Brain pericyte (primary cell): ENCODE data around the gene SYT5.

Experiments
- DNase-seq: peaks from one replicate; pipeline ENCODE4 v3.0.0-alpha.2; 2012; ENCODE audit warnings: low read depth, low spot score

Gene SYT5

GRCh38 chr19:55147545-55148251, 32.4 kb downstream of the SYT5 start:
- no peak for DNase-seq

- no peak for DNase-seq
Observed at GRCh38 chr19:55146705-55147273, 33.3 kb downstream of the SYT5 start.

GRCh38 chr19:55146078-55146704, 33.9 kb downstream of the SYT5 start:
- no peak for DNase-seq

DNA sequence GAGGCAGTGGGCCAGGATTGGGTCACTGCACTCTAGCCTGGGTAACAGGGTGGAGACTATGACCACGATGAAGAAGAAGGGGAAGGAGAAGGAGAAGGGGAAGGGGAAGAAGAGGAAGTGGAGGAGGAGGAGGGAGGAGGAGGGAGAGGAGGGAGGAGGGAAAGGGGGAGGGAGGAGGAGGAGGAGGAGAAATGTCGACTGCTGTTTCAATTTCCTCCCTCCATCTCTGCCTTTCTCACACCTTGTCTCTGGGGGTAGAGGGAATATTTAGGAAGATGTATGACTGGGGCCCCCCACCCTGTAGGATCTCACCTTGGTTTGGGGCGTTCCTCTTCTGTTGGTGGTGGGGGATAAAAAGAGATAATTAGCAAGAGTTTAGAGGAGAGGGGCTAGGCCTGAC, 34.9 kb downstream of the SYT5 start:
- no peak for DNase-seq

- DNase-seq = no peak
Observed at GRCh38 chr19:55141696-55142095, 38.4 kb downstream of the SYT5 start.

- no peak for DNase-seq
Observed at GRCh38 chr19:55137915-55138314, 42.2 kb downstream of the SYT5 start.

DNA sequence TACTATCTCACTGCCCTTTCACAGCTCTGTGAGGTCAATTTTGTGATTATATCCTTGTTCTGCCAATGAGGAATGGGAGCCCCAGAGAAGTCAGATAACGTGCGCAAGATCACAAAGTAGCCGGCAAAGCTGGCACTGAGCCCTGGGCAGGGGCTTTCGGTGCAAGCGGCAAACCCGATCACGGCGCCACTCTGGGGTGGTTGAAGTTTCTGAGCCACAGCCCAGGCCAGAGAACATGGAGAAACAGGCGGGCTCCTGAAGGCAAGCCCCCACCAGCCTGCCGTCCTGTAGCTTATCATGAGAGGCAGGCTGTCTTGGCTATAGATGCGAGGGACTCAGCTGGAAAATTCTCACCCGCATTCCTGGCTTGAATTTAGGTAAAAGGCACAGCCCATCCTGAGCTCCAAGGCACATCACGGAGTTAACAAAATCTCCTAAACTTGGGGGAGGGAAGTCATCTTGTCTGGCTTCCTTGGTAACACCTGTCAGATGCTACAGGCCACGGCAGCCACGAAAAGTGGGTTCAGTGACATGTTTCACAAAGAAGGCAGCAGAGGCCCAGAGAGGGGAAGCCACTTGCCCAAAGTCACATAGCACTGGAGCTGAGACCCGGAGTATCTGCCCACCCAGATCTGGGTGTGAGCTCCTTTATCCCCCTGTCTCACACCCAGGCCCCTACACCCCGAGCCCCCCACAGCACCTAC, 43.5 kb downstream of the SYT5 start:
- no peak for DNase-seq

DNA sequence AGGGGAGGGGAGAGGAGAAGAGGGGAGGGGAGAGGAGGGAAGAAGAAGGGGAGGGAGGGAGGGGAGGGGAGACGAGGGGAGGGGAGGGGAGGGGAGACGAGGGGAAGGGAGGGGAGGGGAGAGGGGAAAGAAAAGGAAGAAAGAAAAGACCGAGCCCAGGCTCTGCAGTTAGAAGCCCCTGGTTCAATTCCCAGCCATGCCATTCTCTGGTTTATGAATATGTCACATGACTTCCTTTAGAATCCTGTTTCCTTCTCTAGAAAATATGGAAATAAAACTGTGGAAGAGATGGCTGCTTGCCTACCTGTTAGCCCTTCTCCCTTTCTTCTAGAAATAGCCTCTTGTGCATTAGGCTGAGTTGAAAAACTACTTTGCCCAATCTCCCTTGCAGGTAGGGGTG, 45.4 kb downstream of the SYT5 start:
- DNase-seq = no peak

DNA sequence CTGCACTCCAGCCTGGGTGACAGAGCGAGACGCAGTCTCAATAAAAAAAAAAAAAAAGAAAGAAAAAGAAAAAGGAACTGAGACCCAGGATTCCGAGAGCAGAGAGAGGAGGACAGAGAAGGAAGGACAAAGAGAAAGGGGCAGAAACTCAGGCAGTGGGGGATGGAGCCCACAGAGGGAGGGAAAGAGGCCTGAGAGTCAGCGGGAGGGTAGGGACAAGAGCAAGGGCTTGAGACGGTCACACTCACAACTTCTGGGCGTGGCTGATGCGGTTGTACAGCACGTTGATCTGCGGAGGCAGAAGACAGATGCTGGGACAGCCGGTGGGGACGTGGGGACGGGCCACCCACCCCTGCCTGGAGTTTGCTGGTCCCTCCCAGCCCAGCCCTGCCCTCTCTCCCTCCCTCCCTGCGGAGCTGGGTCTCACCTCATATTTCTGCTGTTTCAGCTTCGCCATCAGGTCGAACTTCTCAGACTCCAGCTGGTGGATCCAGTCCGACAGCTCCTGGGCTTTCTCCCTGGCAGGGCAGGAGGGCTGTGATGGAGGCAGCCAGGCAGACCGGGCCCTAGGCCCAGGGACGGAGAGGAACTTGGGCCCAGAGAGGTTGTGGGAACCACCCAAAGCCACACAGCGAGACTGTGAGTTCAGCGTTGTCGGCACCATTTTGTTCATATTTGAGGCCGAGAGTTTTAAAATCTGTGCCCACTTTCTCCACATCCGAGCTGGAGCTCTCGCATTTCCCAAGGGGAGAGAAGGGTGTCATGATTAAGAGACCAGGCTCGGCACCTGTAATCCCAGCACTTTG, 46.2 kb downstream of the SYT5 start:
- DNase-seq = no peak

DNA sequence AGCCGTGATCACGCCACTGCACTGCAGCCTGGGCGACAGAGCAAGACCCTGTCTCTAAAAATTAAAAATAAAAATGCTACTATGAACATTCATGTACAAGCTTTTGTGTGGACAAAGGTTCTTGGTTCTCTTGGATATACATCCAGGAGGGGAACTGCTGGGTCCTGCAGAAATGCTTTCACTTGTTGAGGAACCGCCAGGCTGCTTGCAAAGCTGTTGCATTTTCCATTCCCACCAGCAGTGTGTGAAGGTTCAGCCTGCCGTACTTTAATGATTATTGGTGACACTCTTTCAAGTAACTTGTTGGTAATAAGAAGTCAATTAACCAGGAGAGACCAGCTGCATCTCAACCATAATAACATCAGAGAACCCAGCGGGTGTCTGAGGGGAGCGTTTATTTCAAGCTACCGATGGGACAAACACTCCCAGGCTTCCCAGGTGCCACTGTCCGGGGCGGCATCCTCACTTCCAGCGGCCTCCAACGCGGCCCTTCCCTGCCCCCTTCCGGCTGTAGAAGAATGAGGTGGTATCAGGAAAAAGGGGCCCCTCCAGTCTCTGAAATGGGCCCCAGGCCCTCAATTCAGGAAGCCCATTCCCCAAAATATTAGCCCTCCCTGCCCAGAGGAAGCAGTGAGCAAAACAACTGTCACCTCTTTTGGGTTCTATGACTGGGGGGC, 47.5 kb downstream of the SYT5 start:
- no peak for DNase-seq

DNA sequence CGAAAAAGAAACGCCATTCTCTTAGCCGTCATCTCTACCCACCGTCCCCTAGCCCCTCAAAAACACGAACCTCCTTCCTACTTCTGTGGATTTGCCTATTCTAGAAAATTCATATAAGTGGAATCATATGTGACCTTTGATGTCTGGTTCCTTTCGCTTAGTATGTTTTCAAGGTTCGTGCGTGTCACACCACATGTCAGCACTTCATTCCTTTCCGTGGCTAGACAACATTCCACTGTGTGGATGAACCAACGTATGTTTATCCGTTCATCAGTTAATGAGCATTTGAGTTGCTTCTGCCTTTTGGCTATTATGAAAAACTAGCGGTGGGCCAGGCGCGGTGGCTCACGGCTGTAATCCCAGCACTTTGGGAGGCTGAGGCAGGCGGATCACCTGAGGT, 48.7 kb downstream of the SYT5 start:
- DNase-seq = no peak
